GM18858 (cell line): Measurements from ENCODE around the gene GSE1.

Experiments
- ATAC-seq: cut with Tn5 transposase; IDR thresholded peaks from one replicate; pipeline ENCODE4 v1.9.1; 2021; ENCODE audit not compliant: unreplicated experiment

GSE1 gene

DNA sequence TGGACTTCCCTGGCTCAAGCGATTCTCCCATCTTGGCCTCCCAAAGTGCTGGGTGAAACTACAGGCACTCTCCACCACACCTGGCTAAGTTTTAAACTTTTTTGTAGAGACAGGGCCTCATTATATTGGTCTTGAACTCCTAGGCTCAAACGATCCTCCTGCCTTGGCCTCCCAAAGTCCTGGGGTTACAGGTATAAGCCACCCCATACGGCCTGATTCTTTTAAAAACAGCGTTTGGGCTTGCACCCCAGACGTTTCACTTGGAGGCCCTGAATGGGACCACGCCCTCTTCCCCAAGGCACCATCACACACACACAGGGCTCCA is 105.0 kb downstream of the GSE1 start:
- no peak for ATAC-seq

DNA sequence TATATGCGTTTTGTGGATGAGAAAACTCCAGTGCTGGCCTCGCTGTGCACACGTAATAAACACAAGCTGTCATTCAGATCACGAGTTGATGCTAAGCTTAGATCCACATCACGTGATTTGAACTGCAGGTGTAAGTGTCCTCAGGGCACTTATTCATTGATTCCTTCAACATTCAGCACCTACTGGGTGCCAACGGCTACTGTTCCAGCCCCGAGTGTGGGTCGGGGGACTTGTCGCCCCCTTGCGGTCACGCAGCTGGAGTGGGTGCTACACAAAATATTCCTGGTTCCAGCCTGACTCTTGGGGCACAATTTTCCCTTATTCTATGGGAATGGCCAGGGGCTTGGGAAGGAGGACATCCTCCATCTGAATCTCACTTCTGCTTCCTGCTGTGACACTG is 105.6 kb downstream of the GSE1 start:
- ATAC-seq: no peak

DNA sequence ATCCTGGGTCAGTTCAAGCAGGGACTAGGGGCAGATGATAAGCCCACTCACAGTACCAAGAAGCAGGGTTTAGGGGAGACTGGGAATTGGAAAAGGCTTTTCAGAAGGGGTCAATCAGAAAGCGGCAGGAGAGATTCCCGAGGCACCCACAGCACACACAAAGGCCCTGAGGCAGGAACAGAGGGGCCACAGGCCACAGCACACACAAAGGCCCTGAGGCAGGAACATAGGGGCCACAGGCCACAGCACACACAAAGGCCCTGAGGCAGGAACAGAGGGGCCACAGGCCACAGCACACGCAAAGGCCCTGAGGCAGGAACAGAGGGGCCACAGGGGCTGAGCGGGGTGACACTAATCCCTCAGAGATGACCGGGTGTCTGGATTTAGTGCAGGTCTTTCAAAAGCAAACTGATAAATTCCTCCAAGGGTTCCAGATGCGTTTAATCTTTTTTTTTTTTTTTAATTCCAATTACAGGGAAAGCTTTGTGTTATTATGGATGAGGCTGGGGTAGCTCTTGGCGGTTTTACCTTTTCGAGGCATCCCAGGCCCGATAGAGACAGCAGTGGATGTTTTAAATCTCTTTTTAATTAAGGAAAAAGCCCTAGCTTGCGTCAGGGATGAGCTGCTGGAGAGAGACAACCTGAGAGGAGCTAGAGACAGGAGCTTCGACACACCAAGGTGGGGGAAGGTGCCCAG is 106.6 kb downstream of the GSE1 start:
- ATAC-seq: no peak

DNA sequence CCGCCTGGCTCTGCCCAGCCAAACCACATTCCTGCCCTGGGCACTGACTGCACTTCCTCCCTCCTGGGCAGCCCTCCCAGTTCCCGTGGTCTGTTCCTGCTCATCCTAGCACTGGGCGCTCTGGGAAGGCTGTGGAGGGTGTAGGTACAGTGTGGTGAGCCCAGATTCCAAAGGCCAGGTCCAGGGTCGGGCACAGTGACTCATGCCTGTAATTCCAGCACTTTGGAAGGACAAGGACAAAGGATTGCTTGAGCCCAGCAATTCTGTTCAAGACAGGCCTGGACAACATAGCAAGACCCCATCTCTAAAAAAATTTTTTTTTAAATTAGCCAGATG is 107.1 kb downstream of the GSE1 start:
- ATAC-seq: no peak

DNA sequence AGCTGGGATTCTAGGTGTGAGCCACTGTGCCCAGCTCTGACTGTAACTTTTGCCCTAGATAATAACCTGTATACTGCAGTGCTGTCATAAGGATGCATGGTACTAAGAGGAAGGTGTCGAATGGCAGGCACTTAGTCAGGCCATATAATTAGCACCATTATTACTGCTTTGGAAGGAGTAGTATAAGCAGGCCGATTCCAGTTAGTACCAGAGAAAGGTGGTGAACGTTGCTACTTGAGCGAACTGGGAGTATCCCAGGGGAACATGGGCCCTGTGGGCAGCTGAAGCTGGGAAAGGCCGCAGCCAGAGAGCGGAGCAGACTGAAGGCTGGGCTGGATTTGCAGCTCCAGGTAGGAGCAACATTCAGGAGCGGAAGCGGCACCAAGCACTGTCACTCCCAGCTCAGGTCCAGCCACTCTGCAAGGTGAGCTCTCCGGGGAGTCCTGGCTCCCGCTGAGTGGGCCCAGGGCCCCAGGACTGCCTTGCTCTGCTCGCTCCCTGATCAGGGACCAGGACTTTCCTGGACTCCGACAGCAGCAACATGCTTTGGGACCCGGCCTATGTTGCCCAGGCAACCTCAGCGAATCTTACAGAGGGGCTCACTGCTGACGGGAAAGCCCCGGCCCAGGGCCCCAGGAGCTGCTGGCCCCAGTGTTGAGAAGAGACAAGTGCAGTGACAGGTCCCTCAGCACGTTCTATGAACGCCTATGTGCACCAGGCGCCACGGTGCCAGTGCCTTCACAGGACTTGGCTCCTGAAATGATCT is 109.2 kb downstream of the GSE1 start:
- no peak for ATAC-seq

DNA sequence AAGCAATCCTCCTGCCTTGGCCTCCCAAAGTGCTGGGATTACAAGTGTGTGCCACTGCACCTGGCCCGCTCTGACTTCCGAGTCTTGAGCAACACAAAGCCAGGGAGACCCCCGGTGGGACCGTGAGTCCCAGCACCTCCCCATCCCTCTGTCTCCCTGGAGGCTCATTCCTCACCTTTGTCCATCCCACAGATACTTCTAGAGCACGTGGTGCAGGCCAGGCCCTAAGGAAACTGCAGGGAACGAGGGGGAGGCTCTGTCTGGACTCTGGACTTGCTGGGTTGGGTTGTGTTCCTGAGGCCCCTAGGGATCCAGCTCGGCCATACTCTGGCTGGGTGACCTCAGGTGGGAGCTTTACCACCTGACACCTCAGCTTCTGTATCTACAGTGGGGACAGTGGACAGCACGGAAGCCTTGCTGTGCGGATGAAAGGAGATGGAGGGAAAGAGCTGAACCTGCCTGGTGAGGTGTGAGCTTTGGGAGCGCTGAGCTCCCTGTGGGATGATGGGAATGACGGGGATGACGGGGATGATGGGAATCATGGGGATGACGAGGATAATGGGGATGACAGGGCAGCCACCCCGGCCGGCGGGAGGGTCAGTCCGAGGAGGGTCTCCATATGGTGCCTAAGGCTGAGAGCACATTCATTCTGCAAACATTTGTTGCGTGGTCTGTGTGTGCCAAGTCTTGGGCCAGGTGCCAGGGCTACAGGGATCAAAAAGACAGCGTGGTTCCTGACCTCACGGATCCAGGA is 111.2 kb downstream of the GSE1 start:
- no peak for ATAC-seq

DNA sequence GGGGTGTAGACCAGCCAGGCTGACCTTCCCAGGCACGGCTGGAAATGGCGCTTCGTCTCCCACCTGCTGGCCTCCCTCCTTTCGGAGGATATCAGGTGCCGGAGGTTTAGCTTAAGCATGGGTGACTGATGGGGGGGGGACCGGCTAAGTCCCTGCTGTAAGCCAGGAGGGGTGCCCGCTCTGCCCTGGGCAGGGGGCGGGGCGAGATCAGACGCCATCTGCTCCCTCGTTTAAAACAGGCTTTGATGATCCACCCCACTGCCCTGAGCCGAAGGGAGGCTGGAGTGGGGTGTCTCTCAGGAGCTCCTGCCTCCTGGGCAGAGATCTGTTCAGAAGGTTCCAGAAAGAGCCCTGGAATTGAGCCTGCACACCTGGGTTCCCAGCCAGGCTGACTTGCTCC is 111.8 kb downstream of the GSE1 start:
- ATAC-seq: no peak
